HG02870 (cell line): ENCODE results near the gene FOXK1.
"Not testable (repeated sequence)": the region's sequence is repeated elsewhere in the genome, so short reads cannot be mapped to it uniquely, and the experiment has no call there.

Source experiments
- ATAC-seq: cut with Tn5 transposase; IDR thresholded peaks from one replicate; pipeline ENCODE4 v1.9.1; 2021; ENCODE audit warnings: mild to moderate bottlenecking, moderate library complexity; ENCODE audit not compliant: unreplicated experiment

The FOXK1 gene

DNA sequence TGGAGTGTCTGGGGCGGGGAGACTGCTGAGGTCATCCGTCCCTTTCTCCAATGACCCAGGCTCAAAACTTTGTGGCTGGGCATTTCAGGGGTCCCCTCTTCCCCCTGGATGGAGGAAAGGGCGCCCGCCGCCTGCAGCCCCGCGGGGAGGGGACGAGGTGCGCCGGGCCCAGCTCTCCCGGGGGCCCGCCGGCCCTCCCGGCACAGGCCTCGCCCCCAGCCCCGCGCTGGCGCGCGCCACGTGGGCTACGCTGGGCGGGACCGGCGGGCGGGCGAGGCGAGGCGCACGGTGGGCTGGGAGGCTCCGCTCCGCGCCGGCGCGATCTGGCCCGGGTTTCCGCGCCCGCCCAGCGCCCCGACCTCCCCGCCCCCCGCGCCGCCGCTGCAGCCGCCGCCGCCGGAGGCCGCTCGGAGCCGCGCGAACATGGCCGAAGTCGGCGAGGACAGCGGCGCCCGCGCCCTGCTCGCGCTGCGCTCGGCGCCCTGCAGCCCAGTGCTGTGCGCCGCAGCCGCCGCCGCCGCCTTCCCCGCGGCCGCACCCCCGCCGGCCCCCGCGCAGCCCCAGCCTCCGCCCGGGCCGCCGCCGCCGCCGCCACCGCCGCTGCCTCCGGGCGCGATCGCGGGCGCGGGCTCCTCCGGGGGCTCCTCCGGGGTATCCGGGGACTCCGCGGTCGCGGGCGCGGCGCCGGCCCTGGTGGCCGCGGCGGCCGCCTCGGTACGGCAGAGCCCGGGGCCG, at the start of gene FOXK1:
FOXK1 (plus strand) TSS at position 410 of the 735 bp plus-strand sequence; CDS start at position 424, 14 bp downstream.
- ATAC-seq = peak; percentile 55

DNA sequence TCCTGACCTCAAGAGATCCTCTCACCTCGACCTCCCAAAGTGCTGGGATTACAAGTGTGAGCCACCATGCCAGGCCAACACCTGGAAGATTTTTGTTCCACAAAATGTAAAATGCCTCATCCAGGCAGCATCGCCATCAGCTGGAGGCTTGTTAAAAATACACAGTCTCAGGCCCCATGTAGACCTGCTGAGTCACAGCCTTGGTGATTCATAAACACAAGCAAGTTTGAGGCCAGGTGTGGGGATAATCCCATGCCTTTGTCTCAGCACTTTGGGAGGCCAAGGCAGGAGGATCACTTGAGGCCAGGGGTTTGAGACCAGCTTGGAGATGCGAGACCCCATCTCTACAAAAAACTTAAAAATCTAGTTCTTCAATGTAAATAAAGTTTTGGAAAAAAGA, 49.1 kb upstream of the FOXK1 start:
- ATAC-seq = no peak

DNA sequence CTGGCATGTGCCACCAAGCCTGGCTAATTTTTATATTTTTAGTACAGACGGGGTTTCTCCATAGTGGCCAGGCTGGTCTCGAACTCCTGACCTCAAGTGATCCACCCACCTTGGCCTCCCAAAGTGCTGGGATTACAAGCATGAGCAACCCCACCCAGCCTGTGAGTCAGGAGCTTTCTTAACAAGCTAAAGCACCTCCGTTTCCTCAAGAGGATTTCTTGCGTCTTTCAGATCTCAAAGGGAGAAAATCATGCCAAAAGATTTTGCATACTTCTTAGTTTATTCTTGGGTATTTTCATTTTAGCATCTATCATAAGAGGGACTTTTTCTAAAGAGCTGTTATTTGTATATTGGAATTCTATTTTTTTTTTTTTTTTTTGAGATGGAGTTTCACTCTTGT, 47.9 kb upstream of the FOXK1 start:
- no peak for ATAC-seq

DNA sequence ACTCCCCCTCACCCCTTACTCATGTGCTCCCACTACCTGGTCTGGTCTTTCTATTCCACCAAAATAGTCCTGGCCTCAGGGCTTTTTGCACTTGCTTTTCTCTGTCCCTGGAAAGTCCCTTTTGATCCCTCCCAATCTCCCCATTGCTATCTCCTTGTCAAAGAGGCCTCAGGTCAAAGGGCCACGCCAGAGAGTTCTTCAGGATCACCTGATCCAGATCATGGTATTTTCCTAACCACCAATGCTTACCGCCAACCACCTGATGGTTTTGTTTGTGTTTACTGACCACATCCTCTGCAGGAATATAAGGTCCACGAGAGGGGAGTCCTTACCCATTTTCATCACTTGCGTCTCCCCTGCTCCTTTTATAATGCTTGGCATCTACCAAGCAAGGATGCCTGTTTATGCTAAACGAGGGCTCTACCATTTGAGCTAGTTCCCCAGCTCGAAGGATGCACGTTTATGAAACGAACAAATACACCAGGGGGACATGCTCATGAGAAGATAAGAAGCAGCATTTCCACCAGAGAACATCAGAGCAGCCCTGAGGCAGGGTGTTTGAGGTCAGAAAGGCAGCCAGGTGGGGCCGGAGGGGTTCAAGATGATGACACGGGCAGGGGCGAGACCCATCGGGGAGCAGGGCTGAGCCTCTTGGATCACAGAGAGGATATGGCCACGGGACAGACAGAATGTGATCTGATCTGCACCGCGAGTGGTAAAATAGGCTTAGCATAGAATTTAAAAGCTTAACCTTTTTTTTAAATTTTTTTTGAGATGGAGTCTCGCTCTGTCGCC, 43.1 kb upstream of the FOXK1 start:
- no peak for ATAC-seq

DNA sequence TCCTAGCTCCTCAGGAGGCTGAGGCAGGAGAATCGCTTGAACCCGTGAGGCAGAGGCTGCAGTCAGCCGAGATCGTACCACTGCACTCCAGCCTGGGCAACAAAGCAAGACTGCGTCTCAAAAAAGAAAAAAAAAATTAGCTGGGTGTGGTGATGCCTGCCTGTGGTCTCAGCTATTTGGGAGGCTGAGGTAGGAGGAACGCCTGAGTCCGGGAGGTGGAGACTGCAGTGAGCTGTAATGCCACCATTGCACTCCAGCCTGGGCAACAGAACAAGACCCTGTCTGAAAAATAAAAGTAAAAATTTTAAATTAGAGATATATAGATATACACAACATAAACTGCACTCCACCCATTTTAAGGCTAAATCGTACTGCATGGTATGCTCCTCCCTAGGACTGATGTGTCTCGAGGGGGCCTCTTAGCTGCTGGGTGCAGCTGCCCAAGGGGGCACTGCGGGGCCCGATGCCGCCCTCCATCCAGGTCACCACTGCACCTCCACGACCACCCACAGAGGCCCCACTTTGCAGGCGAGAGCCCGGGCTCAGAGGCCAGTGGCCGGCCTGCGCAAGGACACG, 40.9 kb upstream of the FOXK1 start:
- ATAC-seq = peak; percentile 27

DNA sequence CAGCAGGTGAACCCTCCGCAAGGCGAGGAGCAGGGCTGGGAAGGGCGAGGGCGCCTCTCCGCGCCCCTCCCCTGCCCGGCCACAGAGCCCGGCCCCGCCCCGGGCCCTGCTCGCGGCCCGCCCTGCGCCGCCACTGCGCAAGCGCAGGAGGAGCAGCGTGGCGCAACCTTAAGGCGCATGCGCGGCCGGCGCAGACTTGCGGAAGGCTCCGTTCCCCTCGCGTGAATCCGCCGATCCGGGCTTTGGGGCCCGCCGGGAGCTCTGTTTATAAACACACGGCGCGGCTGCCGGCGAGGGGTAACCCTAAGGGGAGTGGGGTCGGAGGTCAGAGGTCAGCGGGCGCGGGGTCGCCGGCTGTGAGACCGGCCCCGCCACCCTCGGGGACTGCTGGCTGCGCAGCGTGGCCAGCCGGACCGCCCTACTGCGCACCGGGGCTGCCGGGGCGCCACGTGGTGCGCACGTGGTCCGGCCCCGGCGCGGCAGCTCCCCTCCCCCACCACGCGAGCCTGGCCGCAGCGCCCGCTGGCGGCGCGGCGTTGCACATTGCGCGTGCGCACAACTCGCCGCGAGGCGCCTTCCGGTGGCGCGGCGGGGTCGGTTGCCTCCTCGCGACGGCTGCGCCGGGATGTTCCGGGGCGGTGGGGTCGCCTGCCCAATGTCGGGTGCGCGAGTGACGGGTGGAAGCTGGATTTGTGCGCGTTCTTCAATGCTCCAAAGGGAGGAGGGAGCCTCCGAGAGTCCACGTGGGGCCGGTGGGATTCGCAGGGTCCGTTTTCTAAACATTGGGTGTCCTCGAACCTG, 40.2 kb upstream of the FOXK1 start:
- peak; percentile 78 for ATAC-seq

DNA sequence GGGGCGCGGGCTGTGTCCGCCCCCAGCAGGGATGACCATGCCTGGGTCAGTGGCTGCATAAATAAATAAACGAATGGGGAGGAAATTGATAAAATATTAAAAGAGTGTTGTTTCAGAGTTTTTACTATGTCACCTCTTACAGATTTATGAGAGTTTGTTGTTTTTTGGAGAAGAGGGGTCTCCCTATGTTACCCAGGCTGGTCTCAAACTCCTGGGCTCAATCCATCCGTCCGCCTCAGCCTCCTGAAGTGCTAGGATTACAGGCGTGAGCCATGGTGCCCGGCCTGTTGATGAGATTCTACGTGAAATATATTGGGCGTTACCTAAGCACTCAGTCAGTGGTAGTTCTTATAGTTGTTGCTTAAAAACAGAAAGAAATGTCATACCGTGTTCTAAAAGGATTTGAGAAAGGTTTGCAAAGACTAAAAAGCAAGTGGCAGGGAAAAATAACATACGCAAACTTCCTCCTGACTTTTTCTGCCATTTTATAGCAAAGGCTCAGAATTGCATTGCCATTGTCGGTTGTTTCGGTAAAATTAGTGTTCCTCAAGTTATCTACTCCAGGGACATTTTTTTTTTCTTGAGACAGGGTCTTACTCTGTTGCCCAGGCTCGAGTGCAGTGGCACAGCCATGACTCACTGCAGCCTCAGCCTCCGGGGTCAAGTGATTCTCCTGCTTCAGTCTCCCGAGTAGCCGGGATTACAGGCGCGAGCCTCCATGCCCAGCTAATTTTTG, 39.5 kb upstream of the FOXK1 start:
- ATAC-seq = peak; percentile 2

DNA sequence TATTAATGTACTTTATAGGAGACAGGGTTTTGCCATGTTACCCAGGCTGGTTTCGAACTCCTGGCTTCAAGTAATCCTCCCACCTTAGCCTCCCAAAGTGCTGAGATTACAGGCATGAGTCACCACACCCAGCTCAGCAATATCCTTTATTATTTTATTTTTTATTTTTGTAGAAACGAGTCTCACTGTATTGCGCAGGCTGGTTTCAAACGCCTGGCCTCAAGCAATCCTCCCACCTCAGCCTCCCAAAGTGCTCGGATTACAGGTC, 39.0 kb upstream of the FOXK1 start:
- not testable (repeated sequence) for ATAC-seq

DNA sequence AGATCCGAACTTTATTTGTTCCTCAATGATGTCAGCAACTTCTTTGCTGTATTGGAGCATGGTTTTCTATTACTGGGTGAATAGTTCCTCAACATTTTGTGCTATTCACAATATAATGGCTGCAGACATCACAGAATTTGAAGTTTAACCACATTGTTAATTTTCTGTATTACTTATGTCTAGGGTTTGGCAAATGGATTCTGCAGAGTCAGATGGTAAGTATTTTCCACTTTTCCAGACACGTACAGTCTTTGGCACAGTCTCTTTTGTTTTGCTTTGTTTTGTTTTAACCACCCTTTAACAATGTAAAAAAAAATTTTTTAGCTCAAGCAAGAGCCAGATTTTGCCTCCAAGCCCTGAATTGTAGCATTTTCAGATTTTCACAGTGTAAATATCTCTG, 36.8 kb upstream of the FOXK1 start:
- no peak for ATAC-seq

DNA sequence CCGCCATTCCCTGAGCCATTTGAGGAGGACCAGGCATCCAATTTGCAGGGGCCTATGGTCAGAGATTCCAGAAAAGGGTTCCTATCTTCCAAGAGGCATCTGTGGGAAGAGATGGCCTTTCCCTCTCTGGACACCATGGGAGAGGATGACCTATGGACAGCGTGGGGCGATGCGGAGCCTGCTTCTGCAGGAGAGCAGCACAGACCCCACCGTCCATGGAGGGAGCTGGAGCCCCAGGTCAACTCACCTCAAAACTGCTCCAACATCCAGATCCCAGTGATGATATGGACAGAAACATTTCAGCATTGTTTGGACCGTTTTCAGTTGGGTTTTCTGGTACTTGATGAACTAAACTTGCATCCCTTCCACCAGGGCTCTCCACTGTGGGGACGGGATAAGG, 34.0 kb upstream of the FOXK1 start:
- ATAC-seq = no peak

DNA sequence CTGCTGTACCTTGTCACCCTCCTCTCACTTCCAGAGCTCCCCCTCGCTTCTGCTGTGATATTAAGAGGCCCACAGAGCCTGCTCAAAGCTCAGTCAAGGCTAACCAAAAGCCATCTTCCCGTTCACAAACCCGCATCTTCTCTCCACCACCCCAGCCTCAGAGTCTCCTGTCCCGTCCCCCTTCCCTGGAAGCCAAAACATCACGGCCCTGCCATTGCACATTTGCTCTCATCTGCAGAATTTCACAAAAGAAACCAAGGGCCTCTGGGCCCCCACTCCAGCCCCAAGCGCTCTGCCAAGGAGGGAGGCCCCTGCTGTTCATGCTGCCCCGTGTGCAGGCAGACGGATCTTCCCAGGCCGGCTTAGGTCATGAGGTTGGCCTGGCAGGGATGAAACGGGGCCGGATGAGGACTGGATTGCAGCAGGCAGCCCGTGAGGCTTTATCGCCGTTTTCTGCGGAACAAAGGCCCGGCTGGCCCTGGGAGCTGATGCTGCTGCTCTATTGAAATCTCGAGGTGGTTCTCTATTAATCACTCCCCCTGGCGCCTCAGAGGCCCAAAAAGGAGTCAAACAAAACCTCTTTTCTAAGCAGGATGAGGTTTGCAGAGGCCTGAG, 31.6 kb upstream of the FOXK1 start:
- no peak for ATAC-seq

DNA sequence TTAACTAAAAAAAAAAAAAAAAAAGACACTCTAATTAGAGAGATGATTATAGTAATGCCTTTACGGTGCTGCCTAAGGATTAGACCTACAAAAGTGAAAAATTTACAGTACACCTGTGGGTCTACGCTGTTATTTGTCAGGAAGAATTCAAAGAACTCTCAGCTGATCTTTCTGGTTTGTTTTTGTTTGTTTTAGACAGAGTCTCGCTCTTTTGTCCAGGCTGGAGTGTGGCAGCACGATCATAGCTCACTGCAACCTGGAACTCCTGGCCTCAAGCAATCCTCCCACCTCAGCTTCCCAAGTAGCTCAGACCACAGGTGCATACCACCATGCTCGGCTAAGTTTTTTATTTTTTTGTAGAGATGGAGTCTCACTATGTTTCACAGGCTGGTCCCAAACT, 28.3 kb upstream of the FOXK1 start:
- no peak for ATAC-seq

DNA sequence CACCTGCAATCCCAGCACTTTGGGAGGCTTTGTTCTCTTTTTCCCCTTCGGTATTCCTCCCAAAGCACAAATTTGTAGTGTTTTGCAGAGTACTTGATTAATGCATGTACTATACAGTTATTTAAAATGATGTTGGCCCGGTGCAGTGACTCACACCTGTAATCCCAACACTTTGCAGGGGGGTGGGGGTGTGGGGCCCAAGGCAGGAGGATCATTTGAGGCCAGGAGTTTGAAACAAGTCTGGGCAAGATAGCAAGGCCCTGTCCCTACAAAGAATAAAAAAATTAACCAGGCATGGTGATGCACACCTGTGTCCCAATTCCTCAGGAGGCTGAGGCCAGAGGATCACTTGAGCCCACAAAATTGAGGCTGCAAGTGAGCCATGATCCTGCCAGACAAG, 26.8 kb upstream of the FOXK1 start:
- ATAC-seq = no peak

DNA sequence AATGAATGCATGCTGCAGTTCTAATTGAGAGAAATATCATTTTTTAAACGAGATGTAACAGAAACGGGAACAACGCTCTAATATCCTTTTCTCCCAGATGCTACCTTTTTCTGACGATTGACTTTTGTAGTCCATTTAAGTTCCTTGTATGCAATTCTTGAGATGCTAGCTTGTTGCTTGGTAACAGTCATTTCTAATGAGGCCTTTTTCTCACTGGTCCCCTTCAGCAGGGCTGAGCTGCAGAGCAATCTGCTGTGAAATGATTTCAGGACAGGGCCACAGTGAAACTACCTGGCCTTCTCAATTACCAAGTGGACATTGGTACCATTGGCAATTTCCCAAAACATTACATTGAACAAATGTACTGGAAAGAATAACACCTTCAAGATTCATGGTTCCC, 26.2 kb upstream of the FOXK1 start:
- ATAC-seq = no peak

DNA sequence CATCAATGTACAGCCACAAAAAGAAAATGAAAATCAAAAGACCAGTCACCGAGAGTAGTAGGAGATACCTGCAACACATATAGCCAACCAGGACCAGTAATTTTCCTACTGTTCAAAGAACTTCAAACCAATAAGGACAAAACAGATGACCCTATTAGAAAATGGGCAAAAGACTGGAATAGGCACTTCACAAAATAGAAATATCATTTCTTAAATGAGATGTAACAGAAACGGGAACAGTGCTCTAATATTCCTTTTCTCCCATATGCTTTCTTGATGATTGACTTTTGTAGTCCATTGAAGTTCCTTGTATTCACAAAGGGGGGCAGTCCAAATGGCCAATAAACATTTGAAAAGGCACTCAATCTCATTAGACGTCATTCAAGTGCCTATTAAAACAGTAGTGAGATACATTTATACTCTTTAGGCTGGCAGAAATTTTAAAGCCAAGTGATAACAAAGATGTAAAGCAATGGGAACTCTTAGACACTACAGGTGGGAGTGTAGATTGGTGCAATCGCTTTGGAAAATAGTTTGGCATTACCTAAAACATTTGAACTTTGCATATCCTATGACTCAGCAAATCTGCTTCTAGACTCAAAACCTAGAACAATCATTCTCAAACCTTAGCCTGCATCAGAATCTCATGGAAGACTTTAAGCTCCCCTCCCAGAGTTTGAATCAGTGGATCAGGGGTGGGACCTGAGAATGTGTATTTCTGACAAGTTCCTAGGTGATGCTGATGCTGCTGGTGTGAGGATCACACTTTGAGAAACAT, 24.3 kb upstream of the FOXK1 start:
- ATAC-seq = no peak

DNA sequence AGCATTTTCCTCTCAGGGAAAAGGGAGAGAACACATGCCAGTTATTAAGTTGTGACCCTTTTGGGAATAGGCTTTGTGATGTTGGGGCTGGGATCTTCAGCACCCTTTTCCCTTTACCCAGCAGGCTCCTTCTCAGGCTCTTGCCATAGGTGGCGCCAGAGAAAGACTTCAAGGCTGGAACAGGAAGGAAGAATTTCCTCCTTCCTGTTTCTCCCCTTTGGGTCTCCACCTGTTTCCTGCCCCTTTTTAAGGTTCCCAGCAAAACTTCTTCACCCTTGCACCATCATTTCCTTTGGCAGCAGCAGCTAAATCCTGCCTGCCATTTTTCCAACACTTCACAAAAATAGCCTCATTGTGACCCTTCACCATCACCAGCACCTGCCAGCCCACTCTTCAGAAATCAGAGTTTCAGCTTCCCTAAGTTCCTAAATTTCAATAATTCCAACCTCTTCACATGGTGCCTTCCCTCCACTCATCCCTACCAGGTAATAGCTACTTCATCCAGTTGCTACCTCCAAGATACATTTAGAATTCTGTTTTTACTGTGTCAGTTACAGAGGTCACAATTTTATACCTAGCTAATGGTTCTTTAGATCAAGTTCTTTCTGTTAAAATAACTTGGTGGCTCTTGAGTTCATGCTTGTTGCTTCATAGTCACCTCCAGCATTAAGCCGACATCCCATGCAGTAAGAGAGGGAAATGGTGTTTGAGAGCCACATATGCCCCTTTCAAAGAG, 22.4 kb upstream of the FOXK1 start:
- no peak for ATAC-seq

DNA sequence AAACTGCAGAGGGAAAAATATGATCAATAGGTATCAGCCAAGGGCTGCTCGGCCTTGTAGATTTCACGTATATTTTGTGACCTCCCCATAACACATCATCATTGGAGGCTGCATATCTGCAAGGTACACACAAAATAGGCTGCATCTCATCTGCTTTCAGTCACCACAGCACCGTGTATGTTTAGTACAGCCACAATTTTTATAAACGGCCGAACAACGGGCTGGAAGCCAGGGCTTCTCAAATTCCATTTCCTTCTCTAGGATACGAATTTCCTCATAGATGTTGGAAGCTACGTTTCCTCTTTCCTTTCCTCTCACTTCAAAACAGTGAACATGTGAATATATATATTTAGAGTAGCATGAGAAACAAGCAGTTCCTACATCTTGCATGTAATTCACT, 20.2 kb upstream of the FOXK1 start:
- ATAC-seq = no peak

DNA sequence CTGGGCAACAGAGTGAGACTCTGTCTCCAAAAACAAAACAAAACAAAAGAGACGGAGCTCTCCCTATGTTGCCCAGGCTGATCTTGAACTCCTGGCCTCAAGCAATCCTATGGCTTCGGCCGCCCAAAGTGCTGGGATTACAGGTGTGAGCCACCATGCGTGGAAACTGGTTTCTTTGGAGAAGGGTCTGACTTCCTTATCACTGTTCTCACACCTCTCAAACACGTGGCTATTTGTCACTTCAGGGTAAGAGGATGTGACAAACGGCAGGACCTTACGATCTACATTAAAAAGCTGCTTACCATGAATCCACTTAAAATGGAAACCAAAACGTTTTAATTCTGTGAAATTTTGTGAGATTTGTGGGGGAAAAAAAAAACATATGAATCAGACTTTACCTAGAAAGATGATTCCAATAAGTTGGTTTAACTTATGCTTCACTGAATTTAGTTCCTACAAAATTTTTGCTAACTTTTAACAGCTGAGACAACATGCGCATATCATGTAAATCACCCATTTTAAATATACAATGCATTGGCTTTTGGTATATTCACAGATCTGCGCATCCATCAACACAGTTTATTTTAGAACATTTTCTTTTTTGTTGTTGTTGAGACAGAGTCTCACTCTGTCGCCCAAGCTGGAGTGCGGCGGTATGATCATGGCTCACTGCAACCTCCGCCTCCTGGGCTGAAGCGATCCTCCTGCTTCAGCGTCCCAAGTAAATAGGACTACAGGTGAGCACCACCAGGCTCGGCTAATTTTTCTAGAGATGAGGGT, 18.7 kb upstream of the FOXK1 start:
- no peak for ATAC-seq
